Activated CD4-positive, alpha-beta T cell treated with anti-CD3 and anti-CD28 coated beads for 36 hours (primary cell): ENCODE results near the gene PRR12. TPM values are rescaled to one million over a fixed set of nuclear protein-coding genes. Genes with fewer than 3 reads are reported as not detected.

Source experiments
- ATAC-seq: fragments of 200-7000 bp; cut with Tn5 transposase; one replicate; pipeline ENCODE4 v1.10.0; 2021; ENCODE audit warnings: mild to moderate bottlenecking, moderate library complexity
- CTCF ChIA-PET: fragments of 350-600 bp; sonication (Branson Sonifier 250); formaldehyde crosslinking; loops from one replicate; lab custom pipeline; 2021; ENCODE audit warnings: antibody characterized with exemption; lab: Charles Lee
- POLR2A ChIA-PET: fragments of 350-600 bp; sonication (Branson Sonifier 250); formaldehyde crosslinking; loops from one replicate; lab custom pipeline; 2021; ENCODE audit warnings: antibody characterized with exemption, inconsistent platforms; lab: Charles Lee
- DNase-seq: peaks from one replicate; pipeline ENCODE4 v3.0.0-alpha.2; 2020
- H3K27ac Mint-ChIP-seq: one replicate; pipeline ENCODE4 v1.8.0; 2021; ENCODE audit warnings: mixed read lengths
- H3K27me3 Mint-ChIP-seq: one replicate; pipeline ENCODE4 v1.8.0; 2021; ENCODE audit warnings: mixed read lengths
- H3K36me3 Mint-ChIP-seq: one replicate; pipeline ENCODE4 v1.8.0; 2021; ENCODE audit warnings: low read depth, mixed read lengths
- H3K4me1 Mint-ChIP-seq: one replicate; pipeline ENCODE4 v1.8.0; 2021; ENCODE audit warnings: mixed read lengths
- H3K4me3 Mint-ChIP-seq: one replicate; pipeline ENCODE4 v1.8.0; 2021; ENCODE audit warnings: mild to moderate bottlenecking, moderate library complexity, mixed read lengths
- H3K9me3 Mint-ChIP-seq: one replicate; pipeline ENCODE4 v1.8.0; 2021; ENCODE audit warnings: low read depth, mixed read lengths
- intact Hi-C, 2 experiments: fragments of 100-400 bp; cut with DNase I in 1 of 2; cut with micrococcal nuclease in 1 of 2; formaldehyde crosslinking; loops; one replicate each; pipeline versions ENCODE4 v1.14.2 to v1.15.1; 2022 to 2024; cut with DNase I, micrococcal nuclease
- total RNA-seq, 2 experiments: library from RNA; stranded (reverse); gene quantifications; one replicate each; pipeline ENCODE4 v1.2.3, GENCODE V29; 2021

The PRR12 gene
- total RNA-seq, 2 experiments from 2014 or later, result 21.0 to 22.7 TPM

GRCh38 chr19:49574206-49574755 is 16.7 kb upstream of the PRR12 start:
- Mint-ChIP-seq H3K4me3 (no peak overlapping the region), H3K36me3 (peaks cover 15% of the 10 kb centered on the region), H3K4me1 (peaks cover 46% of the 10 kb centered on the region), H3K27ac (no peak overlapping the region), H3K27me3 (no peaks in the 10 kb centered on the region), H3K9me3 (no peaks in the 10 kb centered on the region)
- POLR2A ChIA-PET, result interaction anchor here (0.6 kb wide), 1 partner anchor 27 kb away, joined by 3 read pairs; no protein-coding TSS in a partner anchor
- CTCF ChIA-PET, result interaction anchor here (1.0 to 8.5 kb wide), 6 partner anchors 16 to 72 kb away, joined by 3 to 135 read pairs (median 6); no protein-coding TSS in a partner anchor
- no peak for DNase-seq
- intact Hi-C loops, result loop anchor here in 1 of 2 experiments (5.0 kb wide), 1 partner anchor 103 kb away; the partner anchor contains the start of gene PRMT1
- no peak for ATAC-seq

- H3K4me1 Mint-ChIP-seq, result peaks cover 34% of the 10 kb centered on the region
- H3K27me3 Mint-ChIP-seq, result no peaks in the 10 kb centered on the region
- H3K36me3 Mint-ChIP-seq, result peaks cover 12% of the 10 kb centered on the region
- ChIA-PET CTCF (interaction anchor here (0.6 to 2.8 kb wide), 13 partner anchors 9 to 102 kb away, joined by 3 to 36 read pairs (median 5); partner anchors contain the start of gene RCN3), POLR2A (interaction anchor here (0.6 to 0.7 kb wide), 2 partner anchors 9 to 89 kb away, joined by 3 read pairs; no protein-coding TSS in a partner anchor)
- no peak for ATAC-seq
- peak overlapping the region; percentile 89 for H3K27ac Mint-ChIP-seq
- intact Hi-C loops, result no loop called here
- H3K4me3 Mint-ChIP-seq, result peak overlapping the region; percentile 92
- no peak for DNase-seq
- H3K9me3 Mint-ChIP-seq, result no peaks in the 10 kb centered on the region
These were observed 11.8 kb upstream of the PRR12 start for GRCh38 chr19:49579193-49579592.

GRCh38 chr19:49579947-49580263 is 11.1 kb upstream of the PRR12 start:
- peak overlapping the region; percentile 92 for H3K4me3 Mint-ChIP-seq
- H3K36me3 Mint-ChIP-seq, result peaks cover 12% of the 10 kb centered on the region
- peak; percentile 17 for ATAC-seq
- ChIA-PET CTCF (interaction anchor here (0.9 to 2.8 kb wide), 15 partner anchors 10 to 101 kb away, joined by 3 to 36 read pairs (median 5); partner anchors contain the start of genes RCN3 and RRAS), POLR2A (interaction anchor here (0.6 to 1.8 kb wide), 6 partner anchors 10 to 90 kb away, joined by 3 to 6 read pairs (median 3); partner anchors contain the start of genes RPS11 and RRAS)
- peaks cover 34% of the 10 kb centered on the region for H3K4me1 Mint-ChIP-seq
- DNase-seq, result no peak
- intact Hi-C loops, result loop anchor here (1.0 to 10.0 kb wide), 7 partner anchors 10 to 945 kb away; partner anchors contain the start of genes RRAS (in 2 of the 2), DBP (in 1 of the 2) and PIH1D1 (in 1 of the 2)
- peak overlapping the region; percentile 89 for H3K27ac Mint-ChIP-seq
- H3K9me3 Mint-ChIP-seq, result no peaks in the 10 kb centered on the region
- H3K27me3 Mint-ChIP-seq, result no peaks in the 10 kb centered on the region

DNA sequence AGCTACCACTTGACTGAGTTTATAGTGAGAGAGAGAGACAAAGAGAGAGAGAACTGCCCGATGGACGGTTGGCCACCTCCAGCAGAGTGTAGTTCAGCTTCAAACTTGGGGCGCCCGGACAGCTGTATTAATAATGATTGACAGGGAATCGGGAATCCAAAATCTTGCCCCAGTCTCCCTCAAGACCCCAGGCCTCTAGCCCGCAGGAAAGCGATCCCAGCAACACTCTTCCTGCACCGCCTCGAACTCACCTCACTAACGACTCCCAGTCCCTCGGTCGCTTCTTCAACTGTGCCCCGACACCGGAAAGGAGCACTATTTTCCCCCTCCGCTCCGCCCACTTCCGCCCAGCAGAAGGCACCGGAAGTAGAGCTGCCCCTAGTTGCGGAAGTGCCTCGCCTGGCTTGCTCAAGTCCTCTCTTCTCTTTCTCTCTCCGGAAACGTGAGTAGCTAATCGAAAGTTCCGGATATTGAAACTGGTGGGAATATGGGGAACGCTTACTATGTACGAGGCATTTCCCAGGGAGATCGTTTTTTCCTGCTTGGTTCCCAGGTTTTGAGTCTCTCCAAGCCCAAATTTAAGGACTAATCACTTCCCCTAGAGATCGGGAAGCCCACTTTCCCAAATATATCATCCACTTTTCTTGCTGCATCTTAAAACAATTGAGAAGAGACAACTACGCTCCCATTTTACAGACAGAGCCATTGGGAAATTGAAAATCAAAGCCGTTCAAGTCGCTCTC is 10.5 kb upstream of the PRR12 start, which contains the start of gene NOSIP:
TSS of gene NOSIP (minus strand) at position 293 of the 743 bp plus-strand sequence. CDS start 19,865 bp downstream, outside the sequence.
- ATAC-seq (peak; percentile 97), DNase-seq (peak; percentile 98)
- ChIA-PET CTCF (interaction anchor here (0.7 to 2.8 kb wide), 14 partner anchors 9 to 161 kb away, joined by 3 to 36 read pairs (median 5); partner anchors contain the start of genes RCN3 and RRAS), POLR2A (interaction anchor here (0.7 to 1.8 kb wide), 5 partner anchors 9 to 91 kb away, joined by 3 to 6 read pairs (median 3); partner anchors contain the start of genes RPS11 and RRAS)
- H3K9me3 Mint-ChIP-seq, result no peaks in the 10 kb centered on the region
- H3K27ac Mint-ChIP-seq, result peak within 1 kb of the TSS; percentile 89
- H3K4me1 Mint-ChIP-seq, result peaks cover 34% of the 10 kb centered on the region
- no peaks in the 10 kb centered on the region for H3K27me3 Mint-ChIP-seq
- peaks cover 12% of the 10 kb centered on the region for H3K36me3 Mint-ChIP-seq
- intact Hi-C loops, result loop anchor here (1.0 to 10.0 kb wide), 7 partner anchors 10 to 946 kb away; partner anchors contain the start of genes RRAS (in 2 of the 2), DBP (in 1 of the 2) and PIH1D1 (in 1 of the 2)
- H3K4me3 Mint-ChIP-seq, result peak within 1 kb of the TSS; percentile 92

DNA sequence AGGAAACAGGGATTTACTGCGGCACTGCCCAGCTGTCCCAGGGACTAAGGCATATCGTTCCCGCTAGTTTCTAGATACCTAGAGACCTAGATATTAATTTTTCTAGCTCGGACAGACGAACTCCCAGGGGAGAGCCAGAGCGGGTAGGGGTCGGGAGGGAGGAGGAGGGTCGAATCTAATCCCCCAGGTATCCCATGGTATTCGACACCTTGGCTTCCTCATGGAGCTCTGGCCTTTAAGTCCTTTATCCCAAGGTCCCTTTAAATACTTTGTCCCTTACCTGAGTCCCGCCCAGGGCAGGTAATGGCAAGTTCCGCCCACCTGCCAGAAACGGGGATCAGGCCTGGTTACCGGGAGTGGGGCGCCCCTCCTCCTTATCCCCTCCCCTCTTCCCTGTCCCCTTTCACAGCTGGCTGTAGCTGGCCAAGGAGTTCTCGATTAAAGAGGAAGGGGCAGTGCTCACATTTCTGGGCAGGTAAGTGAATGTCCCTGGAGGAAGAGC is 9.9 kb upstream of the PRR12 start, which contains the start of gene PRRG2:
TSS of gene PRRG2 (plus strand) at position 310 of the 502 bp plus-strand sequence. CDS start 1,904 bp downstream, outside the sequence.
- peaks cover 10% of the 10 kb centered on the region for H3K36me3 Mint-ChIP-seq
- peak within 1 kb of the TSS; percentile 89 for H3K27ac Mint-ChIP-seq
- POLR2A ChIA-PET, result interaction anchor here (1.0 to 1.8 kb wide), 3 partner anchors 9 to 83 kb away, joined by 3 to 6 read pairs (median 6); partner anchors contain the start of gene RRAS
- CTCF ChIA-PET, result interaction anchor here (0.6 to 2.8 kb wide), 9 partner anchors 9 to 217 kb away, joined by 3 to 36 read pairs (median 5); partner anchors contain the start of gene RRAS
- no peaks in the 10 kb centered on the region for H3K27me3 Mint-ChIP-seq
- intact Hi-C loops, result loop anchor here (2.0 to 10.0 kb wide), 2 partner anchors 60 to 946 kb away; partner anchors contain the start of genes DBP (in 1 of the 2) and RRAS (in 1 of the 2)
- peaks cover 34% of the 10 kb centered on the region for H3K4me1 Mint-ChIP-seq
- H3K9me3 Mint-ChIP-seq, result no peaks in the 10 kb centered on the region
- peak within 1 kb of the TSS; percentile 92 for H3K4me3 Mint-ChIP-seq
- ATAC-seq, result no peak
- no peak for DNase-seq

GRCh38 chr19:49583239-49583638 is 7.7 kb upstream of the PRR12 start:
- ChIA-PET CTCF (interaction anchor here (0.6 to 1.5 kb wide), 3 partner anchors 65 to 134 kb away, joined by 3 read pairs; no protein-coding TSS in a partner anchor), POLR2A (no interaction called here)
- no peak for ATAC-seq
- no peaks in the 10 kb centered on the region for H3K9me3 Mint-ChIP-seq
- H3K4me1 Mint-ChIP-seq, result peaks cover 23% of the 10 kb centered on the region
- no peak overlapping the region for H3K4me3 Mint-ChIP-seq
- no peaks in the 10 kb centered on the region for H3K27me3 Mint-ChIP-seq
- intact Hi-C loops, result loop anchor here in 1 of 2 experiments (10.0 kb wide), 1 partner anchor 948 kb away; the partner anchor contains the start of gene DBP
- DNase-seq, result no peak
- H3K27ac Mint-ChIP-seq, result no peak overlapping the region
- H3K36me3 Mint-ChIP-seq, result peaks cover 2% of the 10 kb centered on the region

GRCh38 chr19:49585023-49585422 is 6.0 kb upstream of the PRR12 start:
- H3K36me3 Mint-ChIP-seq, result peaks cover 2% of the 10 kb centered on the region
- CTCF ChIA-PET, result interaction anchor here (0.8 kb wide), 1 partner anchor 108 kb away, joined by 3 read pairs; no protein-coding TSS in a partner anchor
- intact Hi-C loops, result loop anchor here in 1 of 2 experiments (10.0 kb wide), 1 partner anchor 950 kb away; the partner anchor contains the start of gene DBP
- ATAC-seq, result no peak
- no peak overlapping the region for H3K27ac Mint-ChIP-seq
- DNase-seq, result no peak
- POLR2A ChIA-PET, result no interaction called here
- H3K9me3 Mint-ChIP-seq, result no peaks in the 10 kb centered on the region
- no peaks in the 10 kb centered on the region for H3K27me3 Mint-ChIP-seq
- H3K4me1 Mint-ChIP-seq, result peaks cover 24% of the 10 kb centered on the region
- H3K4me3 Mint-ChIP-seq, result no peak overlapping the region

- H3K27me3 Mint-ChIP-seq, result no peaks in the 10 kb centered on the region
- intact Hi-C loops, result loop anchor here in 1 of 2 experiments (10.0 kb wide), 1 partner anchor 952 kb away; the partner anchor contains the start of gene DBP
- H3K9me3 Mint-ChIP-seq, result no peaks in the 10 kb centered on the region
- H3K27ac Mint-ChIP-seq, result no peak overlapping the region
- no peaks in the 10 kb centered on the region for H3K36me3 Mint-ChIP-seq
- ChIA-PET CTCF (interaction anchor here (0.6 to 1.2 kb wide), 2 partner anchors 16 to 21 kb away, joined by 3 to 5 read pairs; no protein-coding TSS in a partner anchor), POLR2A (no interaction called here)
- no peak for ATAC-seq
- DNase-seq, result no peak
- H3K4me3 Mint-ChIP-seq, result no peak overlapping the region
- peaks cover 19% of the 10 kb centered on the region for H3K4me1 Mint-ChIP-seq
These were observed 3.8 kb upstream of the PRR12 start for GRCh38 chr19:49587227-49587626.

- peak; percentile 2 for ATAC-seq
- CTCF ChIA-PET, result interaction anchor here (0.7 to 2.1 kb wide), 3 partner anchors 8 to 54 kb away, joined by 3 to 13 read pairs (median 4); partner anchors contain the start of genes NOSIP, PRRG2 and SCAF1
- peak; percentile 77 for DNase-seq
- Mint-ChIP-seq H3K4me3 (peak overlapping the region; percentile 5), H3K4me1 (peaks cover 21% of the 10 kb centered on the region), H3K27ac (peak overlapping the region; percentile 35), H3K27me3 (no peaks in the 10 kb centered on the region), H3K36me3 (peaks cover 2% of the 10 kb centered on the region), H3K9me3 (no peaks in the 10 kb centered on the region)
- POLR2A ChIA-PET, result interaction anchor here (0.6 to 2.1 kb wide), 3 partner anchors 8 to 61 kb away, joined by 3 to 6 read pairs (median 3); partner anchors contain the start of genes NOSIP, PRRG2 and RCN3
- intact Hi-C loops, result loop anchor here in 1 of 2 experiments (10.0 kb wide), 1 partner anchor 954 kb away; the partner anchor contains the start of gene DBP
These were observed 2.4 kb upstream of the PRR12 start for GRCh38 chr19:49588365-49589122.
